ENCODE measurements around the gene PLCZ1. TPM values are rescaled to one million over a fixed set of nuclear protein-coding genes. Genes with fewer than 3 reads are reported as not detected.

The PLCZ1 gene
- total RNA-seq, 3 donors from 2014 or later, result not detected

DNA sequence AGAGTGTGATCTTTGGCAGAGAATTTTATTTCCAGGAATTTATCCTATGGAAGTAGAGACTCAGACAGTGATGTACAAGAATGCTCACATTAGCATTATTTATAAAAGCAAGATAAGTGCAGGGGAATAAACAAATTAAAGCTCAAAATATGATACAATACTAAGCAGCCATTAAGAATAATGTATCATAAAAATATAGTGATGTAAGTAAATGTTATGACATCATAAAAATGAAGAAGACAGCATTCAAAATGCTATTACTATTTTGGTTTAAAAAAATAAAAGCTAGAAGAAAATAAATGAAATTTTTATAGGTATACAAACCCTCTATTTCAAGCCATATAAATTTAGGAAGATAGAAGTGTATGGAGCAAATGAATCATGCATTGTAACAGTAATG lies 17.1 kb downstream of the PLCZ1 start:
- intact Hi-C loops (cut with DNase I; ENCODE audit: low total_unique reads), result no loop called here
- no peak overlapping the region for H3K27ac ChIP-seq
- no peaks in the 10 kb centered on the region for H3K36me3 ChIP-seq
- no peaks in the 10 kb centered on the region for H3K9me3 ChIP-seq
- no peak overlapping the region for H3K4me3 ChIP-seq
- no peaks in the 10 kb centered on the region for H3K27me3 ChIP-seq
- no peak for DNase-seq (ENCODE audit: low spot score in 2 of 2)
- TF ChIP-seq POLR2AphosphoS5 (IDR thresholded peaks at IDR 0.05) (no peak), POLR2A (IDR thresholded peaks at IDR 0.05) (no peak)
- TF ChIP-seq, protein P1, sequence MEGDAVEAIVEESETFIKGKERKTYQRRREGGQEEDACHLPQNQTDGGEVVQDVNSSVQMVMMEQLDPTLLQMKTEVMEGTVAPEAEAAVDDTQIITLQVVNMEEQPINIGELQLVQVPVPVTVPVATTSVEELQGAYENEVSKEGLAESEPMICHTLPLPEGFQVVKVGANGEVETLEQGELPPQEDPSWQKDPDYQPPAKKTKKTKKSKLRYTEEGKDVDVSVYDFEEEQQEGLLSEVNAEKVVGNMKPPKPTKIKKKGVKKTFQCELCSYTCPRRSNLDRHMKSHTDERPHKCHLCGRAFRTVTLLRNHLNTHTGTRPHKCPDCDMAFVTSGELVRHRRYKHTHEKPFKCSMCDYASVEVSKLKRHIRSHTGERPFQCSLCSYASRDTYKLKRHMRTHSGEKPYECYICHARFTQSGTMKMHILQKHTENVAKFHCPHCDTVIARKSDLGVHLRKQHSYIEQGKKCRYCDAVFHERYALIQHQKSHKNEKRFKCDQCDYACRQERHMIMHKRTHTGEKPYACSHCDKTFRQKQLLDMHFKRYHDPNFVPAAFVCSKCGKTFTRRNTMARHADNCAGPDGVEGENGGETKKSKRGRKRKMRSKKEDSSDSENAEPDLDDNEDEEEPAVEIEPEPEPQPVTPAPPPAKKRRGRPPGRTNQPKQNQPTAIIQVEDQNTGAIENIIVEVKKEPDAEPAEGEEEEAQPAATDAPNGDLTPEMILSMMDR (IDR thresholded peaks at IDR 0.05), result no peak
- H3K4me1 ChIP-seq, result no peaks in the 10 kb centered on the region

GRCh38 chr12:18719922-18720510 lies 17.8 kb downstream of the PLCZ1 start:
- Histone ChIP-seq H3K27me3 (no peaks in the 10 kb centered on the region), H3K4me3 (no peak overlapping the region), H3K9me3 (no peaks in the 10 kb centered on the region), H3K4me1 (no peaks in the 10 kb centered on the region), H3K36me3 (no peaks in the 10 kb centered on the region), H3K27ac (no peak overlapping the region)
- no peak for DNase-seq (ENCODE audit: low spot score in 2 of 2)
- intact Hi-C loops (cut with DNase I; ENCODE audit: low total_unique reads), result no loop called here
- TF ChIP-seq POLR2A (IDR thresholded peaks at IDR 0.05) (no peak), POLR2AphosphoS5 (IDR thresholded peaks at IDR 0.05) (no peak)
- TF ChIP-seq, protein P1 (IDR thresholded peaks at IDR 0.05), result no peak

DNA sequence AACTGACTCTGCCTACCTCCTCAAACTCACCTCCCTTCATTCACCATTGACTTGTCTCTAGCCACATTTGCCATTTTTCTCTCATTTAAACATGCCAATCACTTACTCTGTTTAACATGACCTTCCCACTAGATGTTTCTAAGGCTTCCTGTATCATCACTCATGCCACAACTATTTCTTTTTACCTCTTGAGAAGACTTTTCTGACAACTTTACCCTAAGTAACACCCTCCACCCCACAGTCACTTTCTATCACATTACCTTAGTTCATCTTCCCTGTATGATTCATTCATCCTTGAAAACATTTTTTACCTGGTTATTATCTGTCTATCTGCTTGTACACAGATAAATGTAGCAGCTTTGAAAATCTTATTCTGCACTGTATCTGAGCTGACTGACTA lies 19.4 kb downstream of the PLCZ1 start:
- Histone ChIP-seq H3K27me3 (no peaks in the 10 kb centered on the region), H3K4me1 (no peaks in the 10 kb centered on the region), H3K9me3 (no peaks in the 10 kb centered on the region), H3K4me3 (no peak overlapping the region), H3K27ac (no peak overlapping the region), H3K36me3 (no peaks in the 10 kb centered on the region)
- intact Hi-C loops (cut with DNase I; ENCODE audit: low total_unique reads), result no loop called here
- TF ChIP-seq, protein P1 (IDR thresholded peaks at IDR 0.05), result no peak
- TF ChIP-seq POLR2A (IDR thresholded peaks at IDR 0.05), result no peak
- no peak for TF ChIP-seq POLR2AphosphoS5 (IDR thresholded peaks at IDR 0.05)
- DNase-seq (ENCODE audit: low spot score in 2 of 2), result no peak

GRCh38 chr12:18716236-18716635 lies 21.6 kb downstream of the PLCZ1 start:
- Histone ChIP-seq H3K27me3 (no peaks in the 10 kb centered on the region), H3K36me3 (no peaks in the 10 kb centered on the region), H3K9me3 (no peaks in the 10 kb centered on the region), H3K4me1 (no peaks in the 10 kb centered on the region), H3K27ac (no peak overlapping the region), H3K4me3 (no peak overlapping the region)
- TF ChIP-seq, protein P1 (IDR thresholded peaks at IDR 0.05), result no peak
- TF ChIP-seq POLR2AphosphoS5 (IDR thresholded peaks at IDR 0.05), result no peak
- intact Hi-C loops (cut with DNase I; ENCODE audit: low total_unique reads), result no loop called here
- no peak for DNase-seq (ENCODE audit: low spot score in 2 of 2)

GRCh38 chr12:18706798-18707197 lies 31.0 kb downstream of the PLCZ1 start:
- Histone ChIP-seq H3K9me3 (peaks cover 0 to 6% of the 10 kb centered on the region in 2 donors), H3K27ac (no peak overlapping the region)

More at GRCh38 chr12:18706798-18707197, 31.0 kb downstream of the PLCZ1 start:
- Histone ChIP-seq H3K4me1 (no peaks in the 10 kb centered on the region), H3K36me3 (no peaks in the 10 kb centered on the region), H3K27me3 (no peaks in the 10 kb centered on the region), H3K4me3 (no peak overlapping the region)
- TF ChIP-seq, protein P1 (IDR thresholded peaks at IDR 0.05), result no peak
- TF ChIP-seq POLR2A (IDR thresholded peaks at IDR 0.05) (no peak), POLR2AphosphoS5 (IDR thresholded peaks at IDR 0.05) (no peak)
- no peak for DNase-seq (ENCODE audit: low spot score in 2 of 2)
- intact Hi-C loops (cut with DNase I; ENCODE audit: low total_unique reads), result no loop called here

Measured in breast epithelium (tissue), 4 donors.